ENCODE data around the gene DPP3. TPM values are rescaled to one million over a fixed set of nuclear protein-coding genes. Genes with fewer than 3 reads are reported as not detected.

Gene DPP3
- polyA plus RNA-seq, 1 of the 3 experiments (the other 2 are of a cell fraction), result 70.6 TPM

DNA sequence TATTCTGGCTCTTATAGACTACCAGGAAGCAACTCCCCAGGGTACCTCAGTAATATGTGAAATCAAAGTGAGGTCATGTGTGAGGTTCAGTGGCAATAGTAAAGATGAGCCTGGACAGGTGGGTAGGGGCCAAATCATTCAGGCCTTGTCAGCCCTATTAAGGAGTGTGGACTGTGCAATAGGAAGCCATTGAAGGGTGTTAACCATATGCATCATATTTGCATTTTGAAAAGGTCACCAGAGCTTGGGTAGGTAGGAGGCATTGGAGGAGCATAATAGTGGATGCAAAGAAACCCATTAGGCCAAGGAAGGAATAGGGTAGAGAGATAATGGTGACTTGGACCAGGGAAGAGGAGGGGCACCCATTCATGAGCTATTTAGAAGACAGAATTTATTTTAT is 33.2 kb upstream of the DPP3 start (continued):
- TF ChIP-seq, protein P1, sequence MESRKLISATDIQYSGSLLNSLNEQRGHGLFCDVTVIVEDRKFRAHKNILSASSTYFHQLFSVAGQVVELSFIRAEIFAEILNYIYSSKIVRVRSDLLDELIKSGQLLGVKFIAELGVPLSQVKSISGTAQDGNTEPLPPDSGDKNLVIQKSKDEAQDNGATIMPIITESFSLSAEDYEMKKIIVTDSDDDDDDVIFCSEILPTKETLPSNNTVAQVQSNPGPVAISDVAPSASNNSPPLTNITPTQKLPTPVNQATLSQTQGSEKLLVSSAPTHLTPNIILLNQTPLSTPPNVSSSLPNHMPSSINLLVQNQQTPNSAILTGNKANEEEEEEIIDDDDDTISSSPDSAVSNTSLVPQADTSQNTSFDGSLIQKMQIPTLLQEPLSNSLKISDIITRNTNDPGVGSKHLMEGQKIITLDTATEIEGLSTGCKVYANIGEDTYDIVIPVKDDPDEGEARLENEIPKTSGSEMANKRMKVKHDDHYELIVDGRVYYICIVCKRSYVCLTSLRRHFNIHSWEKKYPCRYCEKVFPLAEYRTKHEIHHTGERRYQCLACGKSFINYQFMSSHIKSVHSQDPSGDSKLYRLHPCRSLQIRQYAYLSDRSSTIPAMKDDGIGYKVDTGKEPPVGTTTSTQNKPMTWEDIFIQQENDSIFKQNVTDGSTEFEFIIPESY (IDR thresholded peaks at IDR 0.05; ENCODE audit: borderline replicate concordance, low read depth), result no peak
- no peak for TF ChIP-seq POLR2AphosphoS5 (IDR thresholded peaks at IDR 0.05; ENCODE audit: low read depth, low read length)
- no peak for TF ChIP-seq NRF1 (IDR thresholded peaks at IDR 0.05; ENCODE audit: low read depth, low read length)

DNA sequence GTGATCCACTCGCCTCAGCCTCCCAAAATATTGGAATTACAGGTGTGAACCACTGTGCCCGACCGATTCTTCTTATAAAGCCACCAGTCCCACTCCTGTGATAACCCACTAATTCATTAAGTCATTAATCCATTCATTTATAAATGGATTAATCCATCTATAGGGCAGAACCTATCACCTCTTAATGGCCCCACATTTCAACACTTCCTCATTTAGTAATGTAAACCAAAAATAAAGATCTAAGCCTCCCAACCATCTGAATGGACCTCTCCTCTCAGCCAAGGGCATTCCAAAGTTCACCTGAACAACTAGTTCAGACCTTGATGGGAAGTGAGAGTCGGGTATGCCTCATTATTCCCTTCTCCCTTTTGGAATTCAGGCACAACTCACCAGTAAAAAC is 31.7 kb upstream of the DPP3 start:
- Histone ChIP-seq H3K4me2 (no peak overlapping the region), H4K20me1 (ENCODE audit: insufficient read depth) (no peaks in the 10 kb centered on the region), H3K36me3 (replicated peaks in 1 of 2; ENCODE audit: control insufficient read depth in 1 of 2, insufficient read depth in 2 of 2, low read length in 1 of 2) (no peaks in the 10 kb centered on the region), H3F3A (replicated peaks; ENCODE audit: insufficient read depth) (no peaks in the 10 kb centered on the region), H3K79me2 (ENCODE audit: insufficient read depth) (no peaks in the 10 kb centered on the region), H3K4me1 (ENCODE audit: control insufficient read depth in 1 of 2, insufficient read depth in 2 of 2, low read depth in 1 of 2, low read length in 1 of 2) (no peaks in the 10 kb centered on the region), H3K9me3 (no peaks in the 10 kb centered on the region), H3K27me3 (ENCODE audit: insufficient read depth) (peaks cover 9% of the 10 kb centered on the region), H3K27ac (ENCODE audit: low read depth in 2 of 2, low read length in 1 of 2) (no peak overlapping the region), H2AFZ (ENCODE audit: low read depth) (no peak overlapping the region), H3K9me2 (no peaks in the 10 kb centered on the region), H3K4me3 (ENCODE audit: low read depth in 2 of 2, low read length in 1 of 2) (no peak overlapping the region), H3K9ac (no peak overlapping the region)
- WGBS (ENCODE audit: low lambda C conversion rate), result 9% methylated on average over 4 of the region's 4 CpGs
- TF ChIP-seq RAD21 (IDR thresholded peaks at IDR 0.05; ENCODE audit: low read length) (no peak), YY1 (IDR thresholded peaks at IDR 0.05; ENCODE audit: low read depth) (no peak), EP300 (IDR thresholded peaks at IDR 0.05; ENCODE audit: borderline replicate concordance in 1 of 2, low read depth in 1 of 2, low read length in 1 of 2) (no peak), GABPA (IDR thresholded peaks at IDR 0.05; ENCODE audit: low read depth) (no peak), SMC3 (IDR thresholded peaks at IDR 0.05; ENCODE audit: low read depth, low read length) (no peak), TEAD4 (IDR thresholded peaks at IDR 0.05; ENCODE audit: borderline replicate concordance, insufficient read depth) (no peak), MXI1 (IDR thresholded peaks at IDR 0.05; ENCODE audit: low read depth, low read length) (no peak)
- POLR2A ChIA-PET, result no interaction called here
- CTCF ChIA-PET, result no interaction called here
- DNase-seq, result no peak

DNA sequence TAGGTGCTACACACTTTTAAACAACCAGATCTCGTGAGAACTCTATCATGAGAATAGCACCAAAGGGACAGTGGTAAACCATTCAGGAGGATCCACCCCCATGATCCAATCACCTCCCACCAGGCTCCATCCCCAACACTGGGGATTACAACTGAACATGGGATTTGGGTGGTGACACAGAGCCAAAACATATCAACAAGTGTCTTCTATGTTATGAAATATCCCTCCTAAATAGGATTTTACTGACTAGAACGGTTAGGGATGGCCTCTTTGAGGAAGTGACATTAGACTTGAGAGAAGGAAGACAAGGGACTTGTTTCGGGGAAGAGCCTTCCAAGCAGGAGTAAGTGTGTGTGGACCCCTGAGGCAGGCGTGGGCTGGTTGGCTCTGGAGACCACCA is 29.7 kb upstream of the DPP3 start:
- H3K27ac ChIP-seq (ENCODE audit: low read depth in 2 of 2, low read length in 1 of 2), result no peak overlapping the region
- H3K36me3 ChIP-seq (replicated peaks in 1 of 2; ENCODE audit: control insufficient read depth in 1 of 2, insufficient read depth in 2 of 2, low read length in 1 of 2), result no peaks in the 10 kb centered on the region
- H3K79me2 ChIP-seq (ENCODE audit: insufficient read depth), result no peaks in the 10 kb centered on the region
- no peaks in the 10 kb centered on the region for H3F3A ChIP-seq (replicated peaks; ENCODE audit: insufficient read depth)
- DNase-seq, result no peak
- ChIA-PET CTCF (no interaction called here), POLR2A (no interaction called here)
- TF ChIP-seq NFIC (IDR thresholded peaks at IDR 0.05; ENCODE audit: borderline replicate concordance) (no peak), EZH2phosphoT487 (IDR thresholded peaks at IDR 0.05; ENCODE audit: borderline replicate concordance, low read depth) (no peak), EP300 (IDR thresholded peaks at IDR 0.05; ENCODE audit: borderline replicate concordance in 1 of 2, low read depth in 1 of 2, low read length in 1 of 2) (no peak), MEF2A (IDR thresholded peaks at IDR 0.05; ENCODE audit: borderline replicate concordance, low read depth) (no peak), JUND (IDR thresholded peaks at IDR 0.05) (no peak), FOSL2 (IDR thresholded peaks at IDR 0.05; ENCODE audit: borderline replicate concordance, low read depth) (no peak), RAD21 (IDR thresholded peaks at IDR 0.05; ENCODE audit: low read length) (no peak), TAF1 (IDR thresholded peaks at IDR 0.05; ENCODE audit: borderline replicate concordance, low read depth, low read length) (no peak), CHD2 (IDR thresholded peaks at IDR 0.05; ENCODE audit: low read length, partially characterized antibody) (no peak), RXRA (IDR thresholded peaks at IDR 0.05; ENCODE audit: borderline replicate concordance, low read depth) (no peak)
- TF ChIP-seq, protein P2, sequence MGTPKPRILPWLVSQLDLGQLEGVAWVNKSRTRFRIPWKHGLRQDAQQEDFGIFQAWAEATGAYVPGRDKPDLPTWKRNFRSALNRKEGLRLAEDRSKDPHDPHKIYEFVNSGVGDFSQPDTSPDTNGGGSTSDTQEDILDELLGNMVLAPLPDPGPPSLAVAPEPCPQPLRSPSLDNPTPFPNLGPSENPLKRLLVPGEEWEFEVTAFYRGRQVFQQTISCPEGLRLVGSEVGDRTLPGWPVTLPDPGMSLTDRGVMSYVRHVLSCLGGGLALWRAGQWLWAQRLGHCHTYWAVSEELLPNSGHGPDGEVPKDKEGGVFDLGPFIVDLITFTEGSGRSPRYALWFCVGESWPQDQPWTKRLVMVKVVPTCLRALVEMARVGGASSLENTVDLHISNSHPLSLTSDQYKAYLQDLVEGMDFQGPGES (IDR thresholded peaks at IDR 0.05; ENCODE audit: low read depth, low read length), result no peak
- TF ChIP-seq, protein P3, sequence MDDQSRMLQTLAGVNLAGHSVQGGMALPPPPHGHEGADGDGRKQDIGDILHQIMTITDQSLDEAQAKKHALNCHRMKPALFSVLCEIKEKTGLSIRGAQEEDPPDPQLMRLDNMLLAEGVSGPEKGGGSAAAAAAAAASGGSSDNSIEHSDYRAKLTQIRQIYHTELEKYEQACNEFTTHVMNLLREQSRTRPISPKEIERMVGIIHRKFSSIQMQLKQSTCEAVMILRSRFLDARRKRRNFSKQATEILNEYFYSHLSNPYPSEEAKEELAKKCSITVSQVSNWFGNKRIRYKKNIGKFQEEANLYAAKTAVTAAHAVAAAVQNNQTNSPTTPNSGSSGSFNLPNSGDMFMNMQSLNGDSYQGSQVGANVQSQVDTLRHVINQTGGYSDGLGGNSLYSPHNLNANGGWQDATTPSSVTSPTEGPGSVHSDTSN (IDR thresholded peaks at IDR 0.05), result no peak
- TF ChIP-seq, protein P4, sequence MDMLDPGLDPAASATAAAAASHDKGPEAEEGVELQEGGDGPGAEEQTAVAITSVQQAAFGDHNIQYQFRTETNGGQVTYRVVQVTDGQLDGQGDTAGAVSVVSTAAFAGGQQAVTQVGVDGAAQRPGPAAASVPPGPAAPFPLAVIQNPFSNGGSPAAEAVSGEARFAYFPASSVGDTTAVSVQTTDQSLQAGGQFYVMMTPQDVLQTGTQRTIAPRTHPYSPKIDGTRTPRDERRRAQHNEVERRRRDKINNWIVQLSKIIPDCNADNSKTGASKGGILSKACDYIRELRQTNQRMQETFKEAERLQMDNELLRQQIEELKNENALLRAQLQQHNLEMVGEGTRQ (IDR thresholded peaks at IDR 0.05; ENCODE audit: borderline replicate concordance, low read depth, low read length), result no peak
- H4K20me1 ChIP-seq (ENCODE audit: insufficient read depth), result no peaks in the 10 kb centered on the region
- peaks cover 9% of the 10 kb centered on the region for H3K27me3 ChIP-seq (ENCODE audit: insufficient read depth)
- H2AFZ ChIP-seq (ENCODE audit: low read depth), result no peak overlapping the region
- H3K9me2 ChIP-seq, result no peaks in the 10 kb centered on the region
- no peak overlapping the region for H3K9ac ChIP-seq
- WGBS (ENCODE audit: low lambda C conversion rate), result 7% methylated on average over 4 of the region's 4 CpGs
- no peaks in the 10 kb centered on the region for H3K9me3 ChIP-seq
- no peak overlapping the region for H3K4me3 ChIP-seq (ENCODE audit: low read depth in 2 of 2, low read length in 1 of 2)
- H3K4me1 ChIP-seq (ENCODE audit: control insufficient read depth in 1 of 2, insufficient read depth in 2 of 2, low read depth in 1 of 2, low read length in 1 of 2), result no peaks in the 10 kb centered on the region
- H3K4me2 ChIP-seq, result no peak overlapping the region
